C4-2B (cell line): ENCODE measurements around the gene GYPC.

Source experiments
- CTCF ChIP-seq: fragments of 450-650 bp; conservative IDR thresholded peaks from 2 replicates; pipeline ENCODE4 v1.5.1; 2017; ENCODE audit warnings: mild to moderate bottlenecking
- ZFX ChIP-seq: fragments of 450-650 bp; IDR thresholded peaks from 2 replicates; pipeline ENCODE4 v1.6.1; 2017

GRCh38 chr2:126719833-126720351, 63.9 kb downstream of the GYPC start:
- TF ChIP-seq CTCF (no peak), ZFX (no peak)
